ENCODE measurements around the gene TRAP1. TPM values are rescaled to one million over a fixed set of nuclear protein-coding genes. Genes with fewer than 3 reads are reported as not detected.

TRAP1 gene
- polyA plus RNA-seq, 1 donor from 2014 or later: 73.0 TPM

DNA sequence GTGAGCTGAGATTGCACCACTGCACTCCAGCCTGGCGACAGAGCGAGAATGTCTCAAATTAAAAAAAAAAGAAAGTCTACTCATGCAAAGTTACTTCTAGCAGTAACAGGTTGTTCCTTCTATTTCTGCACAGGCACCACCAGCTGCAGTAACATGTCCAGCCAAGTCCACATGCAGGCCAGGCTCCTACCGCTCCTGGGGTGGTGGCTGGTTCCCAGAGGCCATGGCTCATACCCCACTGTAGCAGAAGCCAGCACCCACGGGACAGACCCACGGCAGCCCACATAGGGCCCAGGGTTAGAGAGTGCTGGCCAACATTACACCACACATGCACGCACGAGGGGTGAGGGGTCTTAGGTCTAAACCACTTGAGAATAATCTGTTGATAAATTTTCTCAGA is 26.7 kb upstream of the TRAP1 start:
- Histone ChIP-seq H3K4me2 (ENCODE audit: low read length) (no peak overlapping the region), H4K20me1 (ENCODE audit: insufficient read depth) (no peaks in the 10 kb centered on the region), H3K36me3 (ENCODE audit: insufficient read depth, low read length) (peaks cover 7% of the 10 kb centered on the region), H3K9ac (ENCODE audit: low read length) (no peak overlapping the region), H3K79me2 (replicated peaks; ENCODE audit: insufficient read depth, low read length) (no peaks in the 10 kb centered on the region), H3K9me3 (ENCODE audit: low read length) (no peaks in the 10 kb centered on the region), H3K4me3 (ENCODE audit: low read length) (no peak overlapping the region), H2AFZ (ENCODE audit: low read depth, low read length) (no peak overlapping the region), H3F3A (ENCODE audit: insufficient read depth, low read length, poor library complexity, severe bottlenecking) (no peaks in the 10 kb centered on the region), H3K9me2 (ENCODE audit: insufficient read depth, low read length) (no peaks in the 10 kb centered on the region), H3K27ac (ENCODE audit: low read length) (no peak overlapping the region), H3K27me3 (ENCODE audit: insufficient read depth, low read depth, low read length) (no peaks in the 10 kb centered on the region)
- TF ChIP-seq EP300 (conservative IDR thresholded peaks at IDR 0.05; ENCODE audit: poor library complexity, severe bottlenecking) (no peak), SMC3 (conservative IDR thresholded peaks at IDR 0.05; ENCODE audit: poor library complexity) (no peak), EZH2 (IDR thresholded peaks at IDR 0.05; ENCODE audit: borderline replicate concordance, insufficient read depth, low read length, poor library complexity, severe bottlenecking) (no peak), POLR2AphosphoS5 (IDR thresholded peaks at IDR 0.05) (no peak), RAD21 (conservative IDR thresholded peaks at IDR 0.05) (no peak), TAF1 (IDR thresholded peaks at IDR 0.05; ENCODE audit: low read depth) (no peak), MXI1 (conservative IDR thresholded peaks at IDR 0.05; ENCODE audit: poor library complexity, severe bottlenecking) (no peak)
- TF ChIP-seq, protein P1, sequence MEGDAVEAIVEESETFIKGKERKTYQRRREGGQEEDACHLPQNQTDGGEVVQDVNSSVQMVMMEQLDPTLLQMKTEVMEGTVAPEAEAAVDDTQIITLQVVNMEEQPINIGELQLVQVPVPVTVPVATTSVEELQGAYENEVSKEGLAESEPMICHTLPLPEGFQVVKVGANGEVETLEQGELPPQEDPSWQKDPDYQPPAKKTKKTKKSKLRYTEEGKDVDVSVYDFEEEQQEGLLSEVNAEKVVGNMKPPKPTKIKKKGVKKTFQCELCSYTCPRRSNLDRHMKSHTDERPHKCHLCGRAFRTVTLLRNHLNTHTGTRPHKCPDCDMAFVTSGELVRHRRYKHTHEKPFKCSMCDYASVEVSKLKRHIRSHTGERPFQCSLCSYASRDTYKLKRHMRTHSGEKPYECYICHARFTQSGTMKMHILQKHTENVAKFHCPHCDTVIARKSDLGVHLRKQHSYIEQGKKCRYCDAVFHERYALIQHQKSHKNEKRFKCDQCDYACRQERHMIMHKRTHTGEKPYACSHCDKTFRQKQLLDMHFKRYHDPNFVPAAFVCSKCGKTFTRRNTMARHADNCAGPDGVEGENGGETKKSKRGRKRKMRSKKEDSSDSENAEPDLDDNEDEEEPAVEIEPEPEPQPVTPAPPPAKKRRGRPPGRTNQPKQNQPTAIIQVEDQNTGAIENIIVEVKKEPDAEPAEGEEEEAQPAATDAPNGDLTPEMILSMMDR (IDR thresholded peaks at IDR 0.05; ENCODE audit: poor library complexity, severe bottlenecking): no peak
- TF ChIP-seq, protein P2, sequence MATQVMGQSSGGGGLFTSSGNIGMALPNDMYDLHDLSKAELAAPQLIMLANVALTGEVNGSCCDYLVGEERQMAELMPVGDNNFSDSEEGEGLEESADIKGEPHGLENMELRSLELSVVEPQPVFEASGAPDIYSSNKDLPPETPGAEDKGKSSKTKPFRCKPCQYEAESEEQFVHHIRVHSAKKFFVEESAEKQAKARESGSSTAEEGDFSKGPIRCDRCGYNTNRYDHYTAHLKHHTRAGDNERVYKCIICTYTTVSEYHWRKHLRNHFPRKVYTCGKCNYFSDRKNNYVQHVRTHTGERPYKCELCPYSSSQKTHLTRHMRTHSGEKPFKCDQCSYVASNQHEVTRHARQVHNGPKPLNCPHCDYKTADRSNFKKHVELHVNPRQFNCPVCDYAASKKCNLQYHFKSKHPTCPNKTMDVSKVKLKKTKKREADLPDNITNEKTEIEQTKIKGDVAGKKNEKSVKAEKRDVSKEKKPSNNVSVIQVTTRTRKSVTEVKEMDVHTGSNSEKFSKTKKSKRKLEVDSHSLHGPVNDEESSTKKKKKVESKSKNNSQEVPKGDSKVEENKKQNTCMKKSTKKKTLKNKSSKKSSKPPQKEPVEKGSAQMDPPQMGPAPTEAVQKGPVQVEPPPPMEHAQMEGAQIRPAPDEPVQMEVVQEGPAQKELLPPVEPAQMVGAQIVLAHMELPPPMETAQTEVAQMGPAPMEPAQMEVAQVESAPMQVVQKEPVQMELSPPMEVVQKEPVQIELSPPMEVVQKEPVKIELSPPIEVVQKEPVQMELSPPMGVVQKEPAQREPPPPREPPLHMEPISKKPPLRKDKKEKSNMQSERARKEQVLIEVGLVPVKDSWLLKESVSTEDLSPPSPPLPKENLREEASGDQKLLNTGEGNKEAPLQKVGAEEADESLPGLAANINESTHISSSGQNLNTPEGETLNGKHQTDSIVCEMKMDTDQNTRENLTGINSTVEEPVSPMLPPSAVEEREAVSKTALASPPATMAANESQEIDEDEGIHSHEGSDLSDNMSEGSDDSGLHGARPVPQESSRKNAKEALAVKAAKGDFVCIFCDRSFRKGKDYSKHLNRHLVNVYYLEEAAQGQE (IDR thresholded peaks at IDR 0.05; ENCODE audit: borderline replicate concordance): no peak

DNA sequence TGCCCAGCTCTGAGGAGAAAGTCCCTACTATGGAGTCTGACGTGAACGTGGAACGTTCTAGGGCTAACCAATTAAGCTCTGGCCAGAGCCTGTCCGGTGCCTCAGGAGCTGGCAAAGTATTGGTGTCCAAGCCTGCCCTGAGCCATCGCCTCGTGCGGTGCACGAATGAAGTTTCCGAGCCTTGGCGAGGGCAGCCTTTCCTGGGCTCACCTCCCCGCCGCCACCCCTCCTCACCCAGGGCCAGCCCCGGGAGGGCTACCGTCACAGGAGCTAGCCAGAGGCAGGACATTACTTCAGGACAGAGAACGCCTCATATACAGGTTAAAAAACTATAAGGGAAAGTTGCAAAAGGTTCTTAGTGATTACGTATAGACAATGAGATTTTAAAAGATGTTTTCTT is 23.6 kb upstream of the TRAP1 start:
- H3K4me3 ChIP-seq (ENCODE audit: low read length): no peak overlapping the region
- no peaks in the 10 kb centered on the region for H3K9me3 ChIP-seq (ENCODE audit: low read length)
- TF ChIP-seq MXI1 (conservative IDR thresholded peaks at IDR 0.05; ENCODE audit: poor library complexity, severe bottlenecking): no peak
- TF ChIP-seq EZH2 (IDR thresholded peaks at IDR 0.05; ENCODE audit: borderline replicate concordance, insufficient read depth, low read length, poor library complexity, severe bottlenecking): no peak
- no peak for TF ChIP-seq SMC3 (conservative IDR thresholded peaks at IDR 0.05; ENCODE audit: poor library complexity)
- TF ChIP-seq, protein P2 (IDR thresholded peaks at IDR 0.05; ENCODE audit: borderline replicate concordance): no peak
- no peak for TF ChIP-seq RAD21 (conservative IDR thresholded peaks at IDR 0.05)
- H3K9ac ChIP-seq (ENCODE audit: low read length): no peak overlapping the region
- no peak overlapping the region for H3K4me2 ChIP-seq (ENCODE audit: low read length)
- H4K20me1 ChIP-seq (ENCODE audit: insufficient read depth): no peaks in the 10 kb centered on the region
- no peak overlapping the region for H3K27ac ChIP-seq (ENCODE audit: low read length)
- no peaks in the 10 kb centered on the region for H3F3A ChIP-seq (ENCODE audit: insufficient read depth, low read length, poor library complexity, severe bottlenecking)
- no peaks in the 10 kb centered on the region for H3K27me3 ChIP-seq (ENCODE audit: insufficient read depth, low read depth, low read length)
- H3K36me3 ChIP-seq (ENCODE audit: insufficient read depth, low read length): peaks cover 10% of the 10 kb centered on the region
- H3K9me2 ChIP-seq (ENCODE audit: insufficient read depth, low read length): no peaks in the 10 kb centered on the region
- H3K79me2 ChIP-seq (replicated peaks; ENCODE audit: insufficient read depth, low read length): no peaks in the 10 kb centered on the region
- H2AFZ ChIP-seq (ENCODE audit: low read depth, low read length): no peak overlapping the region
